ENCODE measurements around the gene SPDEF.

GRCh38 chr6:34544052-34544604, 12.0 kb downstream of the SPDEF start:
- TF ChIP-seq POLR2A (IDR thresholded peaks at IDR 0.05) (no peak), CTCF (IDR thresholded peaks at IDR 0.05) (no peak), EP300 (IDR thresholded peaks at IDR 0.05) (no peak), POLR2AphosphoS5 (IDR thresholded peaks at IDR 0.05) (no peak)
